HG03066 (cell line): ENCODE results near the gene MYF5.

Source experiments
- ATAC-seq: cut with Tn5 transposase; IDR thresholded peaks from one replicate; pipeline ENCODE4 v1.9.1; 2021; ENCODE audit warnings: low read depth; ENCODE audit not compliant: unreplicated experiment

The MYF5 gene

GRCh38 chr12:80707126-80707829 is 9.4 kb upstream of the MYF5 start, which contains the start of gene MYF6:
TSS of gene MYF6 (plus strand) at chr12:80707634. CDS start at chr12:80707720, 86 bp downstream.
- no peak for ATAC-seq

GRCh38 chr12:80707830-80708258 is 8.9 kb upstream of the MYF5 start:
- ATAC-seq = no peak

GRCh38 chr12:80708259-80708974 is 8.3 kb upstream of the MYF5 start:
- no peak for ATAC-seq

- no peak for ATAC-seq
These were observed 7.8 kb upstream of the MYF5 start for GRCh38 chr12:80708975-80709328.

- ATAC-seq = peak; percentile 66
These were observed 6.6 kb upstream of the MYF5 start for GRCh38 chr12:80709811-80710726.

- no peak for ATAC-seq
These were observed 5.8 kb upstream of the MYF5 start for GRCh38 chr12:80710727-80711449.

GRCh38 chr12:80711866-80712265 is 4.8 kb upstream of the MYF5 start:
- ATAC-seq = no peak

GRCh38 chr12:80712866-80713265 is 3.8 kb upstream of the MYF5 start:
- no peak for ATAC-seq

GRCh38 chr12:80713419-80713818 is 3.3 kb upstream of the MYF5 start:
- ATAC-seq = no peak

- no peak for ATAC-seq
These were observed 2.7 kb upstream of the MYF5 start for GRCh38 chr12:80714055-80714454.

GRCh38 chr12:80714846-80715245 is 1.9 kb upstream of the MYF5 start:
- ATAC-seq = no peak

- ATAC-seq = no peak
These were observed 931 bp upstream of the MYF5 start for GRCh38 chr12:80715713-80716249.

GRCh38 chr12:80717856-80718255 is 1.1 kb downstream of the MYF5 start:
- ATAC-seq = no peak

GRCh38 chr12:80720516-80720915 is 3.8 kb downstream of the MYF5 start:
- ATAC-seq = no peak

GRCh38 chr12:80721326-80721725 is 4.6 kb downstream of the MYF5 start:
- no peak for ATAC-seq

GRCh38 chr12:80745851-80746505 is 29.3 kb downstream of the MYF5 start:
- ATAC-seq = no peak

- no peak for ATAC-seq
These were observed 31.1 kb downstream of the MYF5 start for GRCh38 chr12:80747800-80748199.

- no peak for ATAC-seq
These were observed 32.7 kb downstream of the MYF5 start for GRCh38 chr12:80749456-80749855.

GRCh38 chr12:80752464-80752863 is 35.8 kb downstream of the MYF5 start:
- ATAC-seq = no peak

- ATAC-seq = no peak
These were observed 37.6 kb downstream of the MYF5 start for GRCh38 chr12:80754274-80754673.
